ENCODE data around the gene ZBTB2. TPM values are rescaled to one million over a fixed set of nuclear protein-coding genes. Genes with fewer than 3 reads are reported as not detected.
"Not testable (repeated sequence)": the region's sequence is repeated elsewhere in the genome, so short reads cannot be mapped to it uniquely, and the experiment has no call there.

The ZBTB2 gene
- total RNA-seq, 1 experiment from 2014 or later, result 12.5 TPM

GRCh38 chr6:151317103-151317994, 74.0 kb downstream of the ZBTB2 start:
- peak; percentile 54 for DNase-seq (ENCODE audit: low read depth)
- in situ Hi-C loops (cut with HindIII; ENCODE audit: low pct_unique_long_range_greater_than_20kb, low sequenced_read_pairs), result no loop called here

GRCh38 chr6:151315661-151316060, 75.7 kb downstream of the ZBTB2 start:
- in situ Hi-C loops (cut with HindIII; ENCODE audit: low pct_unique_long_range_greater_than_20kb, low sequenced_read_pairs); DNase-seq (ENCODE audit: low read depth): not testable (repeated sequence)

Other genes with a start within 250 kb of the ZBTB2 start
- gene AKAP12, start 151.6 kb downstream of the ZBTB2 start, total RNA-seq (2014; rRNA removed; shearing (Covaris generic); ENCODE audit: low replicate concordance), result 31.4 and 34.4 TPM in 2 replicates
- gene RMND1, start 60.6 kb upstream of the ZBTB2 start, total RNA-seq (2014; rRNA removed; shearing (Covaris generic); ENCODE audit: low replicate concordance), result 56.2 and 60.8 TPM in 2 replicates
- not detected in 2 replicates for gene CCDC170, start 102.5 kb upstream of the ZBTB2 start, total RNA-seq (2014; rRNA removed; shearing (Covaris generic); ENCODE audit: low replicate concordance)